ENCODE measurements around the gene RTKN.

The RTKN gene

DNA sequence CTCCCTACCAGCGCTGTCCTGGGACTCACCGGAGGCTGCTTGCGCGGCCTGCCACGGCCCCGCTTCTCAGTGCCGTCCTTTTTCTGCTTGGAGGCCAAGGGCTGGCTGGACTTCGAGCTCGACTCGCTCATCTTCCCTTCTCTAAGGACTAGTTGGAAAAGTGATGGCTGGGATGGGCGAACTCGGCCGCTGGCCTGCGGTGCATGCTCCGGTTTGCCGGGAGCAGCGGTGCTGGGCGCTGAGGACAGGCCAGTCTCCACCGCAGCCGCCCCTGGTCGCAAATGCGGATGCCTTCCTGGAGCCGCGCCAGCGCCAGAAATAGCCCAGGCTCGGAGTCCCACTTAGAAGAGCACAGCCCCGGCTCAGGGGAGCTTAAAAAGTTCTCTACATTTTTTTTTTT lies 23.4 kb downstream of the RTKN start:
- no peak overlapping the region for H3K4me3 ChIP-seq (ENCODE audit: control insufficient read depth, low read depth, low read length)
- DNase-seq (ENCODE audit: low read depth): no peak
- TF ChIP-seq CTCF (IDR thresholded peaks at IDR 0.05; ENCODE audit: control insufficient read depth, insufficient read depth, low read depth, low read length, missing control alignments): no peak

GRCh38 chr2:74417763-74418162 lies 24.0 kb downstream of the RTKN start:
- no peak for TF ChIP-seq CTCF (IDR thresholded peaks at IDR 0.05; ENCODE audit: control insufficient read depth, insufficient read depth, low read depth, low read length, missing control alignments)
- no peak overlapping the region for H3K4me3 ChIP-seq (ENCODE audit: control insufficient read depth, low read depth, low read length)
- no peak for DNase-seq (ENCODE audit: low read depth)

DNA sequence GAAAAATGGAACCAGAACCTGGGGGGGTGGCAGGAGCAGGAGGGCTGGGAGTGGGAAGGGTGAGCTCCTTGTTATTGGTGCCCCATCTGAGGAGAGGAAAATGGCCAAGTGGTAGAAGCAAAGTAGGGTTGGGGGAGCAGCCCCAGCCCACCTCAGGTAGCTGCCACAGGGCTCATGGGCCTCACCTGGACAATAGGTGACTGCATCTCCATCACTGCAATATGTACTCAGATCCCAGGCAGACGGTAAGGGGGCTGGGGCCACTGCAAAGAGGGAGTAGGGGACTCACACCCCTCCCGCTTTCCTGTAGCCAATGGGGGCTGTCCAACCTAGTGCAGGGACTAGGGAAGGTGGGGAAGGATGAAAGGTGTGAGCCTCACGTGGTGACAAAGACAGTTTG lies 24.5 kb downstream of the RTKN start:
- TF ChIP-seq CTCF (IDR thresholded peaks at IDR 0.05; ENCODE audit: control insufficient read depth, insufficient read depth, low read depth, low read length, missing control alignments): no peak
- DNase-seq (ENCODE audit: low read depth): no peak
- no peak overlapping the region for H3K4me3 ChIP-seq (ENCODE audit: control insufficient read depth, low read depth, low read length)

GRCh38 chr2:74416778-74417177 lies 25.0 kb downstream of the RTKN start:
- no peak for TF ChIP-seq CTCF (IDR thresholded peaks at IDR 0.05; ENCODE audit: control insufficient read depth, insufficient read depth, low read depth, low read length, missing control alignments)
- DNase-seq (ENCODE audit: low read depth): no peak
- no peak overlapping the region for H3K4me3 ChIP-seq (ENCODE audit: control insufficient read depth, low read depth, low read length)

- no peak for TF ChIP-seq CTCF (IDR thresholded peaks at IDR 0.05; ENCODE audit: control insufficient read depth, insufficient read depth, low read depth, low read length, missing control alignments)
- H3K4me3 ChIP-seq (ENCODE audit: control insufficient read depth, low read depth, low read length): peak overlapping the region; percentile 54
- DNase-seq (ENCODE audit: low read depth): no peak
Observed at GRCh38 chr2:74415762-74416395, 25.9 kb downstream of the RTKN start.

GRCh38 chr2:74414881-74415761 lies 26.6 kb downstream of the RTKN start:
- DNase-seq (ENCODE audit: low read depth): no peak
- H3K4me3 ChIP-seq (ENCODE audit: control insufficient read depth, low read depth, low read length): peak overlapping the region; percentile 54

More at GRCh38 chr2:74414881-74415761, 26.6 kb downstream of the RTKN start:
- TF ChIP-seq CTCF (IDR thresholded peaks at IDR 0.05; ENCODE audit: control insufficient read depth, insufficient read depth, low read depth, low read length, missing control alignments): peak; percentile 35

Measured in AG09309 (cell line).